GM13977 (cell line): ENCODE results near the gene ATE1.

Experiments used
- DNase-seq: peaks from one replicate; pipeline ENCODE4 v3.0.0; 2012; ENCODE audit warnings: low spot score
- in situ Hi-C: fragments of 300-500 bp; cut with MboI; formaldehyde crosslinking; loops from one replicate; pipeline ENCODE4 v1.12.0; 2022; ENCODE audit warnings: low sequenced_read_pairs, low pct_unique_long_range_greater_than_20kb, mixed read lengths, inconsistent platforms; ENCODE audit not compliant: unreplicated experiment
- TF ChIP-seq, protein P1 (sequence below): IDR thresholded peaks from 2 replicates; pipeline ENCODE4 v1.5.1; 2012; ENCODE audit warnings: mild to moderate bottlenecking, control low read depth; ENCODE audit not compliant: insufficient read depth; ENCODE audit errors: extremely low read depth, missing control alignments

Gene ATE1

GRCh38 chr10:121753726-121754476, 173.9 kb downstream of the ATE1 start:
- in situ Hi-C loops = no loop called here
- TF ChIP-seq, protein P1, sequence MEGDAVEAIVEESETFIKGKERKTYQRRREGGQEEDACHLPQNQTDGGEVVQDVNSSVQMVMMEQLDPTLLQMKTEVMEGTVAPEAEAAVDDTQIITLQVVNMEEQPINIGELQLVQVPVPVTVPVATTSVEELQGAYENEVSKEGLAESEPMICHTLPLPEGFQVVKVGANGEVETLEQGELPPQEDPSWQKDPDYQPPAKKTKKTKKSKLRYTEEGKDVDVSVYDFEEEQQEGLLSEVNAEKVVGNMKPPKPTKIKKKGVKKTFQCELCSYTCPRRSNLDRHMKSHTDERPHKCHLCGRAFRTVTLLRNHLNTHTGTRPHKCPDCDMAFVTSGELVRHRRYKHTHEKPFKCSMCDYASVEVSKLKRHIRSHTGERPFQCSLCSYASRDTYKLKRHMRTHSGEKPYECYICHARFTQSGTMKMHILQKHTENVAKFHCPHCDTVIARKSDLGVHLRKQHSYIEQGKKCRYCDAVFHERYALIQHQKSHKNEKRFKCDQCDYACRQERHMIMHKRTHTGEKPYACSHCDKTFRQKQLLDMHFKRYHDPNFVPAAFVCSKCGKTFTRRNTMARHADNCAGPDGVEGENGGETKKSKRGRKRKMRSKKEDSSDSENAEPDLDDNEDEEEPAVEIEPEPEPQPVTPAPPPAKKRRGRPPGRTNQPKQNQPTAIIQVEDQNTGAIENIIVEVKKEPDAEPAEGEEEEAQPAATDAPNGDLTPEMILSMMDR = peak; percentile 27
- DNase-seq = peak; percentile 56

DNA sequence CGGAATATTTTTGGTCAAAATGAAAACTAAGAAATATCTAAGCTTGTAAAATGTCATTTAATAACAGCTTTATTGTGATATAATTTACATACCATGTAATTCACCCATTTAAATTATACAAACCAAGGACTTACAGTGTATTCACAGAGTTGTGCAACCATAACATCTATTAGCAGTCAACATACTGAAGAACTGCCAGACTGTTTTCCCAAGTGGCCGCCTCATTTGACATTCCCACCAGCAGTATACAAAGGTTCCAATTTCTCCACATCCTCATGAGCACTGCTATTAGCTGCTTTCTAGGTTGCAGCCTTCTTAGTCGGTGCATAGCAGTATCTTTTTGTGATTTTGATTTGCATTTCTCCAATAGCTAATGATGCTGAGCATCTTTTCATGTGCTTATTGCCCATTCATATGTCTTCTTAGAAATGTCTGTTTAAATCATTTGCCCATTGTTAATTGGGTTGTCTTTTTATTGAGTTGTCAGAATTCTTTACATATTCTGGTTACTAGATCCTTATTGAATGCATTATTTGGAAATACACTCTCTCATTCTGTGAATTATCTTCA, 176.6 kb downstream of the ATE1 start:
- TF ChIP-seq, protein P1 = no peak
- no peak for DNase-seq
- in situ Hi-C loops = no loop called here

- in situ Hi-C loops = loop anchor here (25.0 kb wide), 1 partner anchor 810 kb away; no protein-coding TSS in a partner anchor
- no peak for DNase-seq
- TF ChIP-seq, protein P1 = no peak
Measured at GRCh38 chr10:121747163-121747775, 180.6 kb downstream of the ATE1 start.

DNA sequence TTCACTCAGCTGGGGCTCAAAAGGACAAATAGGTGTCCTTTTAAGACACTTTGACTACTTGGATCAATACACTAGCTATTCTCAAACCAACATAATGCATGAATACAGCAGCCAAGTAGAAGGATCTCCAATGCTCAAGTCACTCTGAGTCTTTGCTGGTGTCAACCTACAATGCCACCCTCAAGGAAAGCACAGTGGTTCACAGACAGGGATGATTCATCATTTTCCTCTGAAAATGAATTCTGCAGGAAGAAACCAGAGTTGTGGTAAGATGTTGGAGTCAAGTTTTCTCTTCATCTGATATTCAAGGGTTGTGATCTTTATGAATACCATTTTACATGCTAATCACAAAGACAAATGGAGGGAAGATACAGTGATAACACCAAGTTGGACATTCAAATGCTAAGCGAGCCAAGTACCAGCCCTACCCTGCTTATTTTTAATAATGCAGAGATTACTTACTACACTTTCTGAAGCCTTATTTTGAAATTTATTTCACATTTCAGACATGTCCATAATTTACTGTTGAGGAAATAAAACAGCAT, 186.5 kb downstream of the ATE1 start:
- in situ Hi-C loops = loop anchor here (25.0 kb wide), 1 partner anchor 804 kb away; no protein-coding TSS in a partner anchor
- no peak for DNase-seq
- TF ChIP-seq, protein P1 = no peak

GRCh38 chr10:121740069-121740468, 187.8 kb downstream of the ATE1 start:
- DNase-seq = no peak
- TF ChIP-seq, protein P1 = no peak
- in situ Hi-C loops = loop anchor here (25.0 kb wide), 1 partner anchor 803 kb away; no protein-coding TSS in a partner anchor

GRCh38 chr10:121739114-121739513, 188.7 kb downstream of the ATE1 start:
- TF ChIP-seq, protein P1 = no peak
- DNase-seq = no peak
- in situ Hi-C loops = loop anchor here (25.0 kb wide), 1 partner anchor 802 kb away; no protein-coding TSS in a partner anchor
